Measurements from ENCODE around the gene PLBD2. TPM values are rescaled to one million over a fixed set of nuclear protein-coding genes. Genes with fewer than 3 reads are reported as not detected.

Gene PLBD2
- total and polyA plus RNA-seq, 9 of the 15 experiments (the other 6 are each of a cell fraction or from before 2014, with no cell fraction given): 2.4 to 37.4 (median 6.0) TPM

GRCh38 chr12:113358381-113359132 lies at the start of gene PLBD2 (continued):
- TF ChIP-seq ZBTB40 (IDR thresholded peaks at IDR 0.05) (no peak), ZBTB40 (CRISPR knock-in tag; IDR thresholded peaks at IDR 0.05) (no peak), RBM17 (IDR thresholded peaks at IDR 0.05; ENCODE audit: borderline replicate concordance, low read depth, low read length) (no peak), SIN3A (IDR thresholded peaks at IDR 0.05; ENCODE audit: borderline replicate concordance in 2 of 2, control insufficient read depth in 1 of 2, low read depth in 2 of 2, low read length in 2 of 2) (peak; percentile 27 to 96; a peak in 3 of 4 replicates), CHD2 (IDR thresholded peaks at IDR 0.05; ENCODE audit: low read depth, low read length) (no peak), MTA1 (IDR thresholded peaks at IDR 0.05; ENCODE audit: borderline replicate concordance) (no peak), RCOR1 (IDR thresholded peaks at IDR 0.05; ENCODE audit: borderline replicate concordance in 1 of 2, low read depth in 2 of 2, low read length in 2 of 2) (no peak), GABPA (tag; conservative IDR thresholded peaks at IDR 0.05; ENCODE audit: low read depth) (peak; percentile 34; the same call in 1 of the 2 replicates), ZNF408 (CRISPR knock-in tag; IDR thresholded peaks at IDR 0.05; ENCODE audit: low read depth) (no peak), CBFA2T3 (IDR thresholded peaks at IDR 0.05) (no peak), CLOCK (CRISPR knock-in tag; IDR thresholded peaks at IDR 0.05; ENCODE audit: borderline replicate concordance) (no peak), E2F6 (IDR thresholded peaks at IDR 0.05; ENCODE audit: borderline replicate concordance in 1 of 2, extremely low read depth in 1 of 2, insufficient read depth in 1 of 2, insufficient read length in 1 of 2, low read depth in 1 of 2, low read length in 1 of 2, poor library complexity in 1 of 2, severe bottlenecking in 1 of 2) (no peak), ZNF165 (CRISPR knock-in tag; IDR thresholded peaks at IDR 0.05; ENCODE audit: borderline replicate concordance) (no peak), CHD1 (IDR thresholded peaks at IDR 0.05; ENCODE audit: low read length) (no peak)

Measured in K562 (cell line).